ENCODE results near the gene HIVEP3. TPM values are rescaled to one million over a fixed set of nuclear protein-coding genes. Genes with fewer than 3 reads are reported as not detected.
A peak's percentile ranks its signal among the peaks of the same experiment; 100 is the strongest.
"Not testable (repeated sequence)": the region's sequence is repeated elsewhere in the genome, so short reads cannot be mapped to it uniquely, and the experiment has no call there.

The HIVEP3 gene
- total RNA-seq, 2 donors from 2014 or later, result 2.3 to 12.8 TPM

DNA sequence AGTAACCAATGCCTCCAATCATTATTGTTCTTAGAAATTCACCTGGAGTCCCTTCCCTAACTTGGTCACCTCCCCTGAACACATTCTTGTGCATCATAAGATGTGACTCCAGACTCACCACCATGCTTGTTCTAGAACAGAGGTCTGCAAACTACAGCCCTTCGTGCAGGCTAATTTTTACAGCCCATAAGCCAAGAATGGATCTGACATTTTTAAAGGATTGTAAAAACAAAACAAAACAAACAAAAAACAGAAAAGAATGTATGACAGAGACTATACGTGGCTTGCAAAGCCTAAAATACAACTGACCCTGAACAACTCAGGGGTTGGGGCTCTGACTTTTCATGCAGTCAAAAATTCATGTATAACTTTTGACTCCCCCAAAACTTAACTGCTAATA, 6.2 kb upstream of the HIVEP3 start:
- ATAC-seq (ENCODE audit: insufficient number of reproducible peaks, low FRiP score, low read depth) (no peak), DNase-seq (ENCODE audit: low spot score) (no peak)
- Histone ChIP-seq H3K9me3 (no peaks in the 10 kb centered on the region), H3K27me3 (replicated peaks; ENCODE audit: insufficient read depth) (no peaks in the 10 kb centered on the region), H3K36me3 (no peaks in the 10 kb centered on the region), H3K4me1 (ENCODE audit: control insufficient read depth in 1 of 2, low read depth in 2 of 2) (no peaks in the 10 kb centered on the region), H3K27ac (no peak overlapping the region), H3K4me3 (no peak overlapping the region)
- TF ChIP-seq, protein P1, sequence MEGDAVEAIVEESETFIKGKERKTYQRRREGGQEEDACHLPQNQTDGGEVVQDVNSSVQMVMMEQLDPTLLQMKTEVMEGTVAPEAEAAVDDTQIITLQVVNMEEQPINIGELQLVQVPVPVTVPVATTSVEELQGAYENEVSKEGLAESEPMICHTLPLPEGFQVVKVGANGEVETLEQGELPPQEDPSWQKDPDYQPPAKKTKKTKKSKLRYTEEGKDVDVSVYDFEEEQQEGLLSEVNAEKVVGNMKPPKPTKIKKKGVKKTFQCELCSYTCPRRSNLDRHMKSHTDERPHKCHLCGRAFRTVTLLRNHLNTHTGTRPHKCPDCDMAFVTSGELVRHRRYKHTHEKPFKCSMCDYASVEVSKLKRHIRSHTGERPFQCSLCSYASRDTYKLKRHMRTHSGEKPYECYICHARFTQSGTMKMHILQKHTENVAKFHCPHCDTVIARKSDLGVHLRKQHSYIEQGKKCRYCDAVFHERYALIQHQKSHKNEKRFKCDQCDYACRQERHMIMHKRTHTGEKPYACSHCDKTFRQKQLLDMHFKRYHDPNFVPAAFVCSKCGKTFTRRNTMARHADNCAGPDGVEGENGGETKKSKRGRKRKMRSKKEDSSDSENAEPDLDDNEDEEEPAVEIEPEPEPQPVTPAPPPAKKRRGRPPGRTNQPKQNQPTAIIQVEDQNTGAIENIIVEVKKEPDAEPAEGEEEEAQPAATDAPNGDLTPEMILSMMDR (IDR thresholded peaks at IDR 0.05), result no peak

DNA sequence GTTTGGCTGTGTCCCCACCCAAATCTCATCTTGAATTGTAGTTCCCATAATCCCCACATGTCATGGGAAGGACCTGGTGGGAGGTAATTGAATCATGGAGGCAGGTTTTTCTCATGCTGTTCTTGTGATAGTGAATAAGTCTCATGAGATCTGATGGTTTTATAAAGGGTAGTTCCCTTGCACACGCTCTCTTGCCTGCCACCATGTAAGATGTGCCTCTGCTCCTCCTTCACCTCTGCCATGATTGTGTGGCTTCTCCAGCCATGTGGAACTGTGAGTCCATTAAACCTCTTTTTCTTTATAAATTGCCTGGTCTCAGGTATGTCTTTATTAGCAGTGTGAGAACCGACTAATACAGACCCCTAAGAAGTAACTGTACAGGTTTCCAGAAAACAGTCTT, 2.5 kb upstream of the HIVEP3 start:
- not testable (repeated sequence) for DNase-seq (ENCODE audit: low spot score); H3K4me3 ChIP-seq; H3K27me3 ChIP-seq (replicated peaks; ENCODE audit: insufficient read depth); ATAC-seq (ENCODE audit: insufficient number of reproducible peaks, low FRiP score, low read depth); H3K9me3 ChIP-seq; H3K27ac ChIP-seq; H3K36me3 ChIP-seq
- peaks cover 7 to 23% of the 10 kb centered on the region in 2 donors for H3K4me1 ChIP-seq (ENCODE audit: control insufficient read depth in 1 of 2, low read depth in 2 of 2)

DNA sequence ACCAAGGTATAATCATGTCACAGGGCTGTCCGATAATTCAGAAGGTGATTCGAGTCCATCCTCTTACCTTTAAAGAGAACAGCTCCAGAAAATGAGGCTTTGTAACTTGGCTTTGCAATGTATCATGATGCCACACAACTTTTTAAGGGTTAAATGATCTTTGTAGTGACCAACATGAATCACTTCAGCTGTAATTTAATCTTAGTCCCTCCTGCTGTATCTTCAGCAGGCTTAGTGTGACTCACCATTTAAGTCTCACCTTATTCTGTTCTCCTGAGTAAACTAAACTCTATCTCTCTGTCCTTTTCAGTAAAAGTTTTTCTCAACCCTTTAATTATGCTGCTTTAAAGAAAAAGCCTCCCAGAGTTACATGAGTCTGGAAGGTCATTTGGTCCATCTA, 1.9 kb upstream of the HIVEP3 start:
- Histone ChIP-seq H3K4me1 (ENCODE audit: control insufficient read depth in 1 of 2, low read depth in 2 of 2) (peaks cover 7 to 27% of the 10 kb centered on the region in 2 donors), H3K4me3 (no peak overlapping the region), H3K27ac (no peak overlapping the region), H3K9me3 (no peaks in the 10 kb centered on the region), H3K27me3 (replicated peaks; ENCODE audit: insufficient read depth) (no peaks in the 10 kb centered on the region), H3K36me3 (no peaks in the 10 kb centered on the region)
- DNase-seq (ENCODE audit: low spot score) (no peak), ATAC-seq (ENCODE audit: insufficient number of reproducible peaks, low FRiP score, low read depth) (no peak)
- TF ChIP-seq, protein P1 (IDR thresholded peaks at IDR 0.05), result no peak

DNA sequence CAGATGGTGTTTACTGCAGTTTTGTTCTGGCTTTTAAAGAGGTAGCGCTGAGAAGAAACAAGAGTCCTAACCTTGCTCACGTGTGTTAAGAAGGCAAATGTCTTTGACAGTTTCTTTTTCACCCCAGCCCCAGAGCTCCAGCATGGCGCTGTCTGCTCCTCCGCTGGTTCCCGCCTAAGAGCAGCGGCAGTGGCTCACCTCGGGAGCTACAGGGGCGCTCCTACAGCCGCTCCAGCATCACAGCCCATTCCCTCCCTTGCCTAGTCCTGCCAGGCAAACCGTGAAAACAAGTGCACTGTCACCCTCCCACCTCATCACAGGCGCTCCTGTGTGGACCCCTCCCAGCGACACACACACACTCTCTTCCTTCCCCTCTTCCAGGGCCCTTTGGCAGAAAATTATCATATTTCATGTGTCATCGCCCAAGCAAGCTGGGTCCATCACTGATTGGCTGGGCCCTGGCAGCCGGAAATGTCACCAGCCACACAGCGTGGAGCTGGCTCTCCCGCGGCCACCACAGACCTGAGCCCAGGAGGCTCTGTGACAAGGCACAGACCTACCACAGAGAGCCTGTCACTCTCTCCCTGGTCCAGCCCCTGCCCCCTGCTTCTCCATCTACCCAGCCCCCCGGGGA, 1.2 kb upstream of the HIVEP3 start:
- no peak overlapping the region for H3K27ac ChIP-seq
- ATAC-seq (ENCODE audit: insufficient number of reproducible peaks, low FRiP score, low read depth), result no peak
- no peak for DNase-seq (ENCODE audit: low spot score)

DNA sequence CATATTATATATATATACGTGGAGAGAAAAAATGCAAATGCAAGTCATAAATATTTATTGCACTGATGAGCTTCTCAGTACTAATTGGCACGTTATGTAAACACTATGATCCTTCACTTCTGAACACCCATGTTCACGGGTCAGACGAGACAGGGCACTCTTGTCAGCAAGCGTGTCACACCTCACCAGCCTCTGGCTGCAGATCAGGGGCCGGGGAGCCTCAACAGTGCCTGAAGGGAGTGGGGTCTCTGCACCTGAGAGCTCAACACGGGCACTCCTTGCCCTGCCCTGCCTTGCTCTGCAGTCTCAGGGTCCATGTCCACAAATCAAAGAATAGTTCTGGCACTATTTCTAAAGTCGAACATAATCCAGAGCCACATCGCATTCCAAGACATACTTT, 409 bp upstream of the HIVEP3 start:
- Histone ChIP-seq H3K4me3 (peak overlapping the region; percentile 56), H3K27me3 (replicated peaks; ENCODE audit: insufficient read depth) (no peaks in the 10 kb centered on the region), H3K36me3 (no peaks in the 10 kb centered on the region), H3K4me1 (ENCODE audit: control insufficient read depth in 1 of 2, low read depth in 2 of 2) (peaks cover 7 to 27% of the 10 kb centered on the region in 2 donors), H3K9me3 (no peaks in the 10 kb centered on the region), H3K27ac (no peak overlapping the region)
- DNase-seq (ENCODE audit: low spot score) (no peak), ATAC-seq (ENCODE audit: insufficient number of reproducible peaks, low FRiP score, low read depth) (no peak)
- TF ChIP-seq, protein P1 (IDR thresholded peaks at IDR 0.05), result no peak

More for the DNA sequence above, 1.2 kb upstream of the HIVEP3 start:
- TF ChIP-seq, protein P1 (IDR thresholded peaks at IDR 0.05), result no peak
- peak overlapping the region; percentile 56 for H3K4me3 ChIP-seq
- no peaks in the 10 kb centered on the region for H3K36me3 ChIP-seq
- peaks cover 7 to 27% of the 10 kb centered on the region in 2 donors for H3K4me1 ChIP-seq (ENCODE audit: control insufficient read depth in 1 of 2, low read depth in 2 of 2)
- H3K9me3 ChIP-seq, result no peaks in the 10 kb centered on the region
- H3K27me3 ChIP-seq (replicated peaks; ENCODE audit: insufficient read depth), result no peaks in the 10 kb centered on the region
